GM18870 (cell line): ENCODE results near the gene SYT1.

ENCODE experiments used
- ATAC-seq: cut with Tn5 transposase; IDR thresholded peaks from one replicate; pipeline ENCODE4 v1.9.1; 2021; ENCODE audit warnings: moderate library complexity; ENCODE audit not compliant: unreplicated experiment

The SYT1 gene

GRCh38 chr12:79274501-79275064 is 410.0 kb downstream of the SYT1 start:
- ATAC-seq, result no peak

DNA sequence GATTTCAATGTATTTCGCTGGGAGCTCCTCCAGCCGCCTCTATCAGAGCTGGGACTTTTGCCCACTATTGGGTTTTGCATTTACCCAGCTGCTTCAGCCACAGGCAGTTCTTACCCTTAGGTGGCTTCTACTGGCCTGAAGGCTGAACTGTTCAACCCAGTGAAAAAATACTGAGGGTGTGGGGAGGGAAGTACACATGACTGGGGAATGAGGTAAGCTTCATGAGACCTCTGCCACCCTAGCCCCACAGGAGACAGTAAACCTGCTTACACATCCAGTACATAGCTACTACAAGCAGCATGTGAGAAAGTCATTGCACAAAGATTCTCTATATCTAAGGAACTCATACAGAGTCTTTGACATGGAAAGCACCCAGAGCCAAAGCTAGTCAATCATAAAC is 411.1 kb downstream of the SYT1 start:
- no peak for ATAC-seq

GRCh38 chr12:79283364-79283763 is 418.8 kb downstream of the SYT1 start:
- ATAC-seq, result no peak

DNA sequence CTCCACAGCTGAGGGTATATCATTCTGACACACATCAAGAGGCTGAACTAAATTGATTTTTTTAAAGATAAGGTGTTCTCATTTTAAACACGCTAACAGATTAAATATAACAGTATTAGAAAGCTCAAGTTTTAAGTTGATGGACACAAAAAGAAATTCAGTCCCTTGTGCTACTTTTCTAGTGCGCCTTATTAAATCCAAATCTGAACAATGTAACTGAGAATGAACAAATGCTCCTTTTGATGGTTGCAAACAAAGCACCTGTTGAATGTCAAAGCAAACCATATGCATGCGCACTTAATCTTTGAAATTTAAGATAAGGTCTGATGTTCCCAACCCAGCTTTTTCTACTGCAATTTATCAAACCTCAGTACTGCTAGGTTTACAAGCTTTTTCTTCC is 424.3 kb downstream of the SYT1 start:
- no peak for ATAC-seq

DNA sequence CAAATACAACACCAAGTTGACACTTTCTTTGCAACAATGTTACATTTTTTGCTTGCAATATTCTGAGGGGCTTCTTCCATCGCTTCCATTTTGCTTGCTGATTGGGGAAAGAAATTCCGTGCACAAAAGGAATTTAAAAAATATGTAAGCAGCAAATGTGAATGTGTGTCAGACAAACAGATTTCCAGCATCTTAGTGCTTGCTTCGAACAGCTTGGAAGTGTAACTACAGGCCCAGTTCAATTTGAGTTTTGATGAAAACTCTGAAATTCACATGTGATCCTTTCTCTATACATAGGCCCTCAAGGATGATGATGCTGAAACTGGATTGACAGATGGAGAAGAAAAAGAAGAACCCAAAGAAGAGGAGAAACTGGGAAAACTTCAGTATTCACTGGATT is 427.1 kb downstream of the SYT1 start:
- no peak for ATAC-seq

DNA sequence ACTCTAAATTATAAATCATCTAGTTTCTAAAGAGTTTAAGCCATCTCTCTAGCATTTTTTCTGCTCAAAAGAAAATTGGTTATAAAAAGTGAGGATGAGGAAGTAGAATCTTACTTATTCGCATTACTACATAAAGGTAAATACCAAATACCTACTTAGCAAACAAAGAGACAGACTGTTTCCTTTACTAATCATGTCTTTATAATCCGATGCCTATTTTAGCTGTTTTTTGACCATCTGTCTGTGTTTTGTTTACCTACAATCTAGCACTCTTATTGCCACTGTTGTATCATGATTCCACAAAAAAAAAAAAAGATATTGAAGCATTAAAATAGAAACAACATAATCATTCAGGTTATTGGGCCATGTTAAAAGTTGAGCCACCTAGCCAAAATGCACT is 430.0 kb downstream of the SYT1 start:
- no peak for ATAC-seq

DNA sequence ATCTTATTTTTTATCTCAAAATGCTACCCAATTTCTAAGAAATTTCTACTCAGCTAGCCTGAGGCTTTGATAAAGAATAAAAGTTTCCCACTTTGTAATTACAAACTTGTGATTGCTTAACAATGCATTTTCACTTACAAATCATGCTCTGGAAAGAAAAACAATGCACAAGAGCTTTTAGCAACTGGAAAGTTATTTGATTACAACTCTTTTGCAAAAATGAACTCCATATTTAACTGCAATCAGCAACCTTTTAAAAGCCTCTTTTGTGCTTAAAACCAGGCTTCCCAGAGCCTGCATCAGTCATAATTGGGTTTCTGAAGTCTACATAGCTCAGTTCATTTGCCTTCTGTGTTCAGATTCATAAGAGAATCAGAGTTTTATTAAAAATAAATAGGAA is 431.0 kb downstream of the SYT1 start:
- ATAC-seq, result no peak

- no peak for ATAC-seq
These were observed 431.6 kb downstream of the SYT1 start for GRCh38 chr12:79296133-79296532.

GRCh38 chr12:79296871-79297270 is 432.3 kb downstream of the SYT1 start:
- ATAC-seq, result no peak

- ATAC-seq, result no peak
These were observed 433.9 kb downstream of the SYT1 start for GRCh38 chr12:79298506-79298905.

DNA sequence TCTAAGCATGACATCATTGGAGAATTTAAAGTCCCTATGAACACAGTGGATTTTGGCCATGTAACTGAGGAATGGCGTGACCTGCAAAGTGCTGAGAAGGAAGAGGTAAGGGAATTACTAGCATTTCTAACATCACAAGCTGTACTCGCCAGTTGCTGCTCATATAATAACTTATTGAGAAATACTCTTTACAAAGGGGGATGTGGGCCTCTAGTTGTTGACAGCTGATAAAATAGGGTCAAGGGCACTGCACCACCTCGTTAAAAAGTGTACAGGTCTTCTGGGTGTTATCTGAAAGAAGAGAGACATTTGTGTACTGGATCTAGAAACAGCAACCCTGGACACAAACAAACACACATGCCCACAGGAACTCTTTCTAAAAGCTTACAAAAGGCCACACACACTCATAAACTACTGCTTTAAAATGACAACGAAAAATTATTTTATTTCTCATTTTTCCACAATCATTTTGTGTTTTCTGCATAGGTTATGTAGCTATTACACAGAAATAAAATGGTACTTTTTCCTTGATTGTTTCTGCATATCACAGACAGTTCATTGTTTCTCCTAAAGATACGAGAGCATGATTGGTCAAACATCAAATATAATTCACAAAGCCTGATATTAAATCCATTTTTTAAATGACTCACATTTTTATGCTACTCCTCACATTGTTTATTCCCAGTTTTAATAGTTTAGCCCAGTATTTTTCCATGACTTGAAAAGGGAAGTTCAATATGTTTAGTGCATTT is 435.0 kb downstream of the SYT1 start:
- no peak for ATAC-seq

GRCh38 chr12:79300199-79300568 is 435.6 kb downstream of the SYT1 start:
- ATAC-seq, result no peak

DNA sequence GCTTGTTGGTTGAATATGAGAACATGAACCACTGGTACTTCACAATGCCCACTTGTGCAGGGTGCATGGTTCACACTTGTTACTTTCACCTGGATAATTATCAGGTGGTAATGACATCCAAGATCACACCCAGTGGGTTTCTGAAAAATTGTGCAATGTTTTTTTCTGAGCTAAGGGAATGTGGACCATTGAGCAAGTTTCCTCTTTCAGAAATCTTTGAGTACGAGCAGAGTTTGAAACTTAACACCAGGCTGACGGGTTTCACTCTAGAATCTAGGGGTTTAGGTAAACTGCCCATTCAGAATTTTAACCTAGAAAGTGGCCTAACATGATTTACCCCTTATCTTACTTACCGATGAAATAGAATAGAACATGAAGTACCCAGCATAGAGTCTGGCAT is 436.6 kb downstream of the SYT1 start:
- no peak for ATAC-seq

- no peak for ATAC-seq
These were observed 437.7 kb downstream of the SYT1 start for GRCh38 chr12:79302162-79302814.

DNA sequence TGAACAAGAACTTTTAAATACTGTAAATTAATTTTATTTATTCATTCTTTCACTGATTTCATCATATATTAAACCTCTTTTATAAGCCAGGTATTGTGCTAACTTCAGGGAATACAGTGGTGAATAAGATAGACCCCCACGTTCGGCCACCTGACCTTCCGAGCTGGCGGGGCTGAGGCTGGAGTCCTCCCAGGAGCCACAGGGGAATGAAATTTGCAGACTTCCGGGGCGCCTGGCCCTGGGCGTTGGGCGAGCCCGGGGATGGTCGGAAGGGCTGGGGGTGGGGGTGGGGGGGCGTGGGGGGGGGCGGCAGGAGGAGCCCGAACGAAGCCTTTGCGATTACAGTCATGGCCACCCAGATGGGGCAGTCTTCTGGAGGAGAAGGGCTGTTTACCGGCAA is 442.8 kb downstream of the SYT1 start:
- no peak for ATAC-seq

DNA sequence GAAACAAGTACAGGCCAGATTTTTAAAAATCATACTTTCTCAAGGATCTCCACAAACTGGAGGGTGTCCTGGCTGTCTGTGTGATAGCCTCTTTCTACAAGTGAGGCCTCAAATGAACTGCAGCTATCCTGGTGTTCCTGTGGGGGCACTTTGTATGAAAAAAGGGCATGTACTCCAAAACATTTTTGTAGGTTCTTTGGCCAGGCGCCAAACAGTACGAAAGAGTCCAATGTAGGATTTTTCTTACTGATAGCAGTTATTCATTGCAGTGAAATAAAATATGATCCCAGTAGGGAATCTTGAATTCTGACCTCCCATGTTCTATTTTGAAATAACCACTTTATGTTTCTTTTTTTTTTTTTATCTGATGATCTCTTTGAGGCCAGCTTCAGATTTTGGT is 444.5 kb downstream of the SYT1 start:
- ATAC-seq, result no peak

- no peak for ATAC-seq
These were observed 452.7 kb downstream of the SYT1 start for GRCh38 chr12:79317179-79317847.

DNA sequence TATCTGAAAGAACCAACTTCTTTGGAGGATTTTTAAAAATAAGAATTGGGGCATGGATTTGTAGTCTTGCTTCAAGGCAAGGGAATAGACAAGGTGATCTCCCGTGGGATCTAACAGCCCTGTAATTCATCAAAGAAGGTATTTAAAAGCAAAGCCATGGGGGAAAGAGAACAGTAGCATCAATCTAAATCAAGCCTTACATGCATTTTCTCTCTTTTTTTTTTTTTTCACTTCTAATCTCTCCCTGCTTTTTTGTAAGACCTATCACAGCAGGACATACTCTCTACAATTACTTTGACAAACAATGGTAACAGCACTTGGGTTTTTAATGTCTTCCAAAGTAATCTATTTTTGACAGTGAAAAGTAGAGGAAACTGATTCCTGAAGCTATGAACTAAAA is 458.3 kb downstream of the SYT1 start:
- ATAC-seq, result no peak

DNA sequence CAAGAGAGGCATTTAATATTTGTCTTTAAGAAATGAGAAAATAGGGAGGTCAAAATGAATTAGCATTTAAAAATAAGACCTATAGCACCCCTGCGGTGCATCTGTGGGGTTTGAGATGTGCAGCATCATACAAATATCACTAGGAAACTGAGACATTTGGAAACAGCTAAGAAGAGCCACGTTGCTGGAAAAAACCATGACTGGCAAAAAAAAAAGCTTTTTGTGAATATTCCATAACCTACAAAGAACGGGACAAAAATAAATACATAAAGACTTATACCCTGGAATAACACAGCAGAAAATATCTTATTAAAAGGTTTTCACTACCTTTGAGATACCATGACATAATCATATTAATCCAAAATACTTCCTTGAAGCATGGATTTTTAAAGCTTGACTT is 460.0 kb downstream of the SYT1 start:
- ATAC-seq, result no peak

GRCh38 chr12:79326222-79326621 is 461.6 kb downstream of the SYT1 start:
- no peak for ATAC-seq

DNA sequence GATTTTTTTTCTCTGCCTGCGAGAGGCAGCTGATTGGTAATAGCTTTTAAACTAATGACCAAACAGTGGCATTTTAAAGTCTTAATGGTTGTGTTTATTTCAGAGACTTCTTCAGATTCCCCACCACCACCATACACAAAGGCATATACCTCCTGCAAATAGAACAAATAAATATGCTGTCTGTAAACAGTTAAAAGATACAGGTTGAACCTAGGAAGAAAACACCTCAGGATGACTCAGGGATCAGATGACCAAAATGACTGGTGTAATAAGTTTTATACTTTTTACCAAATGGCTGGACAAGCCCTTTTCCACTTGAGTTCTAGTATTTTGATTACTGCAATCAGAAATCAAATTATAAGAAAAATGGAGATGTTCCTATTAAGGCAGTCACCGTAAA is 462.1 kb downstream of the SYT1 start:
- ATAC-seq, result no peak

GRCh38 chr12:79327465-79327864 is 462.9 kb downstream of the SYT1 start:
- no peak for ATAC-seq
